IMR-90 (cell line): ENCODE results near the gene PUM2.

Source experiments
- BHLHE40 ChIP-seq: fragments of 150-350 bp; IDR thresholded peaks from 2 replicates; pipeline ENCODE4 v1.6.1; 2016; ENCODE audit warnings: mild to moderate bottlenecking, low read depth, low read length
- CEBPB ChIP-seq: IDR thresholded peaks from 2 replicates; pipeline ENCODE4 v1.6.1; 2012; ENCODE audit warnings: low read depth, low read length, improper control_type of control experiment
- CHD1 ChIP-seq: IDR thresholded peaks from 2 replicates; pipeline ENCODE4 v1.6.1; 2012; ENCODE audit warnings: low read depth, low read length, improper control_type of control experiment
- CTCF ChIP-seq: conservative IDR thresholded peaks from 2 replicates; pipeline ENCODE4 v1.5.1; 2012; ENCODE audit warnings: mild to moderate bottlenecking, low read depth, low read length, improper control_type of control experiment
- ELK1 ChIP-seq: fragments of 150-350 bp; IDR thresholded peaks from 2 replicates; pipeline ENCODE4 v1.6.1; 2016; ENCODE audit warnings: low read depth, mild to moderate bottlenecking, low read length, moderate library complexity, borderline replicate concordance
- FOS ChIP-seq: fragments of 150-350 bp; IDR thresholded peaks from 2 replicates; pipeline ENCODE4 v1.6.1; 2016; ENCODE audit warnings: low read depth, low read length
- MAFK ChIP-seq: IDR thresholded peaks from 2 replicates; pipeline ENCODE4 v1.6.1; 2012; ENCODE audit warnings: low read depth, low read length, improper control_type of control experiment
- MAZ ChIP-seq: IDR thresholded peaks from 2 replicates; pipeline ENCODE4 v1.6.1; 2012; ENCODE audit warnings: low read depth, mild to moderate bottlenecking, low read length, improper control_type of control experiment, moderate library complexity, borderline replicate concordance
- MXI1 ChIP-seq: IDR thresholded peaks from 2 replicates; pipeline ENCODE4 v1.6.1; 2012; ENCODE audit warnings: low read depth, mild to moderate bottlenecking, low read length, moderate library complexity, borderline replicate concordance
- POLR2A ChIP-seq: IDR thresholded peaks from 2 replicates; pipeline ENCODE4 v1.6.1; 2012; ENCODE audit warnings: mild to moderate bottlenecking, low read depth, low read length
- RAD21 ChIP-seq: IDR thresholded peaks from 2 replicates; pipeline ENCODE4 v1.6.1; 2012; ENCODE audit warnings: low read length, improper control_type of control experiment
- RCOR1 ChIP-seq: IDR thresholded peaks from 2 replicates; pipeline ENCODE4 v1.6.1; 2012; ENCODE audit warnings: mild to moderate bottlenecking, low read length, improper control_type of control experiment; ENCODE audit not compliant: insufficient replicate concordance
- RFX5 ChIP-seq: IDR thresholded peaks from 2 replicates; pipeline ENCODE4 v1.8.0; 2012; ENCODE audit warnings: low read depth, mild to moderate bottlenecking, low read length, moderate library complexity
- SMC3 ChIP-seq: fragments of 150-350 bp; IDR thresholded peaks from 2 replicates; pipeline ENCODE4 v1.6.1; 2016; ENCODE audit warnings: low read depth, mild to moderate bottlenecking, antibody characterized with exemption, low read length, moderate library complexity

GRCh38 chr2:20216130-20217025, 134.3 kb downstream of the PUM2 start:
- TF ChIP-seq POLR2A (no peak), MAFK (no peak), CTCF (no peak), RFX5 (no peak), RAD21 (no peak), SMC3 (no peak), MXI1 (no peak), BHLHE40 (no peak), CEBPB (no peak), CHD1 (no peak), FOS (no peak), MAZ (no peak), ELK1 (no peak), RCOR1 (no peak)
